Activated CD8-positive, alpha-beta memory T cell treated with anti-CD3 and anti-CD28 coated beads, Interleukin-2, amount 50 U/mL, for 24 hours (primary cell): Measurements from ENCODE around the gene APMAP.
"Not testable (repeated sequence)": the region's sequence is repeated elsewhere in the genome, so short reads cannot be mapped to it uniquely, and the experiment has no call there.

Experiments used
- DNase-seq: peaks from one replicate; pipeline ENCODE4 v3.0.0-alpha.2; 2020; ENCODE audit errors: extremely low read depth

The APMAP gene

GRCh38 chr20:25007491-25008305, 15.1 kb upstream of the APMAP start:
- no peak for DNase-seq

GRCh38 chr20:25006431-25007167, 14.0 kb upstream of the APMAP start:
- no peak for DNase-seq

GRCh38 chr20:25005661-25006060, 13.1 kb upstream of the APMAP start:
- no peak for DNase-seq

GRCh38 chr20:25005220-25005619, 12.7 kb upstream of the APMAP start:
- DNase-seq: no peak

GRCh38 chr20:25003002-25003401, 10.5 kb upstream of the APMAP start:
- no peak for DNase-seq

GRCh38 chr20:25001323-25001722, 8.8 kb upstream of the APMAP start:
- not testable (repeated sequence) for DNase-seq

- DNase-seq: no peak
These were observed 7.8 kb upstream of the APMAP start for GRCh38 chr20:25000268-25000801.

GRCh38 chr20:24999568-24999967, 7.0 kb upstream of the APMAP start:
- no peak for DNase-seq

GRCh38 chr20:24998631-24999445, 6.3 kb upstream of the APMAP start:
- no peak for DNase-seq

GRCh38 chr20:24998121-24998520, 5.6 kb upstream of the APMAP start:
- no peak for DNase-seq

- no peak for DNase-seq
These were observed 4.2 kb upstream of the APMAP start for GRCh38 chr20:24996449-24997377.

GRCh38 chr20:24995741-24996448, 3.3 kb upstream of the APMAP start:
- DNase-seq: no peak

- DNase-seq: peak; percentile 72
These were observed 2.2 kb upstream of the APMAP start for GRCh38 chr20:24994470-24995368.

- no peak for DNase-seq
These were observed 1.6 kb upstream of the APMAP start for GRCh38 chr20:24994186-24994465.

GRCh38 chr20:24993337-24994185, 1.0 kb upstream of the APMAP start:
- DNase-seq: no peak

GRCh38 chr20:24991897-24992486, 559 bp downstream of the APMAP start:
- DNase-seq: no peak

GRCh38 chr20:24990810-24991252, 1.7 kb downstream of the APMAP start:
- no peak for DNase-seq

GRCh38 chr20:24989162-24989561, 3.4 kb downstream of the APMAP start:
- no peak for DNase-seq
